GM23338 (cell line): ENCODE measurements around the gene SMCO3. TPM values are rescaled to one million over a fixed set of nuclear protein-coding genes. Genes with fewer than 3 reads are reported as not detected.

ENCODE experiments used
- ATAC-seq: fragments of 200-7000 bp; cut with Tn5 transposase; 3 replicates; pipeline ENCODE4 v1.9.1; 2020
- DNase-seq: peaks from one replicate; pipeline ENCODE4 v3.0.0-alpha.2; 2015; ENCODE audit warnings: low spot score
- H2AFZ ChIP-seq: fragments of 200-600 bp; sonication (generic); 2 replicates; pipeline ENCODE4 v1.8.0; 2016; ENCODE audit warnings: antibody characterized with exemption, mild to moderate bottlenecking, moderate library complexity
- H3F3A ChIP-seq: fragments of 200-600 bp; sonication (generic); replicated peaks from 2 replicates; pipeline ENCODE4 v1.8.0; 2017; ENCODE audit warnings: antibody characterized with exemption, mixed run types, low read depth
- H3K27ac ChIP-seq: fragments of 200-600 bp; sonication (generic); 2 replicates; pipeline ENCODE4 v1.6.1; 2016; ENCODE audit warnings: low read depth
- H3K27me3 ChIP-seq: fragments of 200-600 bp; sonication (generic); 2 replicates; pipeline ENCODE4 v1.8.0; 2016; ENCODE audit warnings: mild to moderate bottlenecking, mixed run types, moderate library complexity; ENCODE audit not compliant: insufficient read depth
- H3K36me3 ChIP-seq: fragments of 200-600 bp; sonication (generic); 2 replicates; pipeline ENCODE4 v1.8.0; 2016; ENCODE audit warnings: mild to moderate bottlenecking; ENCODE audit not compliant: insufficient read depth
- H3K4me1 ChIP-seq: fragments of 200-600 bp; sonication (generic); 2 replicates; pipeline ENCODE4 v1.8.0; 2016; ENCODE audit warnings: mild to moderate bottlenecking, moderate library complexity; ENCODE audit not compliant: insufficient read depth
- H3K4me2 ChIP-seq: fragments of 200-600 bp; sonication (generic); 2 replicates; pipeline ENCODE4 v1.7.1; 2017; ENCODE audit warnings: mixed run types
- H3K4me3 ChIP-seq: fragments of 200-600 bp; sonication (generic); 2 replicates; pipeline ENCODE4 v1.6.1; 2016; ENCODE audit warnings: mixed run types
- H3K79me2 ChIP-seq: fragments of 200-600 bp; sonication (generic); replicated peaks from 2 replicates; pipeline ENCODE4 v1.8.0; 2017; ENCODE audit warnings: mild to moderate bottlenecking; ENCODE audit not compliant: insufficient read depth
- H3K9me2 ChIP-seq: fragments of 200-600 bp; sonication (generic); 2 replicates; pipeline ENCODE4 v1.8.0; 2017; ENCODE audit not compliant: insufficient read depth
- H4K20me1 ChIP-seq: fragments of 200-600 bp; sonication (generic); replicated peaks from 2 replicates; pipeline ENCODE4 v1.8.0; 2017; ENCODE audit warnings: mild to moderate bottlenecking; ENCODE audit not compliant: insufficient read depth
- H3K27ac Mint-ChIP-seq: 2 replicates; pipeline ENCODE4 v1.8.0; 2020; ENCODE audit warnings: inconsistent platforms, mild to moderate bottlenecking, moderate library complexity, mixed read lengths
- H3K27me3 Mint-ChIP-seq: 3 replicates; pipeline ENCODE4 v1.8.0; 2022; ENCODE audit warnings: low read depth, mild to moderate bottlenecking, moderate library complexity, mixed read lengths, inconsistent platforms; ENCODE audit not compliant: insufficient read depth, poor library complexity
- H3K36me3 Mint-ChIP-seq: 3 replicates; pipeline ENCODE4 v1.8.0; 2021; ENCODE audit warnings: low read depth, mild to moderate bottlenecking, inconsistent platforms, moderate library complexity, mixed read lengths
- H3K4me1 Mint-ChIP-seq: 3 replicates; pipeline ENCODE4 v1.8.0; 2020; ENCODE audit warnings: mild to moderate bottlenecking, inconsistent platforms, mixed read lengths
- H3K4me3 Mint-ChIP-seq: 3 replicates; pipeline ENCODE4 v1.8.0; 2021; ENCODE audit warnings: moderate library complexity, mild to moderate bottlenecking, inconsistent platforms, mixed read lengths
- H3K9me3 Mint-ChIP-seq: 3 replicates; pipeline ENCODE4 v1.8.0; 2020; ENCODE audit warnings: moderate library complexity, mild to moderate bottlenecking, inconsistent platforms, mixed read lengths
- EZH2 ChIP-seq: fragments of 200-600 bp; sonication (generic); IDR thresholded peaks from one replicate; pipeline ENCODE4 v1.8.0; 2017; ENCODE audit warnings: antibody characterized with exemption, mild to moderate bottlenecking, low read depth; ENCODE audit not compliant: unreplicated experiment
- JUNB ChIP-seq: IDR thresholded peaks from one replicate; pipeline ENCODE4 v1.6.1; 2016; ENCODE audit warnings: antibody characterized with exemption; ENCODE audit not compliant: unreplicated experiment
- NANOG ChIP-seq: IDR thresholded peaks from 2 replicates; pipeline ENCODE4 v1.6.1; 2016; ENCODE audit warnings: antibody characterized with exemption, borderline replicate concordance
- POLR2AphosphoS5 ChIP-seq: IDR thresholded peaks from 2 replicates; pipeline ENCODE4 v1.6.1; 2016; ENCODE audit warnings: antibody characterized with exemption, low read depth
- ZNF114 ChIP-seq: fragments of 250-450 bp; sonication (Bioruptor Pico); IDR thresholded peaks from 2 replicates; pipeline ENCODE4 v1.5.0; 2020; ENCODE audit warnings: mild to moderate bottlenecking, moderate library complexity
- ZNF331 ChIP-seq: fragments of 250-450 bp; sonication (Bioruptor Pico); IDR thresholded peaks from 2 replicates; pipeline ENCODE4 v1.5.0; 2020; ENCODE audit warnings: low read depth, mild to moderate bottlenecking, moderate library complexity
- polyA plus RNA-seq: library from polyadenylated mRNA; unstranded; fragments of >200 nt; fragmentation: Nextera tagmentation; extraction: Ambion mirVana; gene quantifications from 2 replicates; pipeline ENCODE4 v1.2.1, GENCODE V29; 2016
- total RNA-seq: library from RNA; depleted of rRNA; stranded (reverse); fragments of >200 nt; shearing (Covaris generic); gene quantifications from 2 replicates; pipeline ENCODE4 v1.2.3, GENCODE V29; 2014
- TF ChIP-seq, protein P1 (sequence below): IDR thresholded peaks from 2 replicates; pipeline ENCODE4 v1.6.1; 2016; ENCODE audit warnings: antibody characterized with exemption
- TF ChIP-seq, protein P2 (sequence below): fragments of 250-450 bp; sonication (Bioruptor Pico); IDR thresholded peaks from 2 replicates; pipeline ENCODE4 v1.5.0; 2020; ENCODE audit warnings: mild to moderate bottlenecking, moderate library complexity
- TF ChIP-seq, protein P3 (sequence below), 2 experiments: fragments of 200-600 bp in 1 of 2; sonication (generic) in 1 of 2; conservative IDR thresholded peaks; 2 replicates each; pipeline versions ENCODE4 v1.5.1 to v1.6.1; 2016 to 2017; ENCODE audit warnings: antibody characterized with exemption in 2 of 2, low read depth in 2 of 2, mild to moderate bottlenecking in 2 of 2, moderate library complexity in 1 of 2

Gene SMCO3
- total and polyA plus RNA-seq, 2 experiments from 2014 or later, result 0.13 TPM; not detected in 1

DNA sequence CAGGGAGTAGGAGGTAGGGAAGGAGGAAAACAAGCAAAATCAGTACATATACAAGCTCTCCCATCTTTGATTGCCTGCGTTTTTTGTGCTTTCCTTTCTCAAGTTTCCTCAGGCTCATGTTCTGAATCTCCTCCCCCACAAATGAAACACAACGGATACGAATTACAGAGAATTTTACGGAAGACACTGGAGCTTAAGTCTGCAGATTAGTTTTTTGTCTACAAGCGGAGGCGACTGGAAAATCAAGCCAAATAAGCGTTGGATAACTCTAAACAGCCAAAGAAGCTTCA lies 11.3 kb downstream of the SMCO3 start (continued):
- TF ChIP-seq, protein P1, sequence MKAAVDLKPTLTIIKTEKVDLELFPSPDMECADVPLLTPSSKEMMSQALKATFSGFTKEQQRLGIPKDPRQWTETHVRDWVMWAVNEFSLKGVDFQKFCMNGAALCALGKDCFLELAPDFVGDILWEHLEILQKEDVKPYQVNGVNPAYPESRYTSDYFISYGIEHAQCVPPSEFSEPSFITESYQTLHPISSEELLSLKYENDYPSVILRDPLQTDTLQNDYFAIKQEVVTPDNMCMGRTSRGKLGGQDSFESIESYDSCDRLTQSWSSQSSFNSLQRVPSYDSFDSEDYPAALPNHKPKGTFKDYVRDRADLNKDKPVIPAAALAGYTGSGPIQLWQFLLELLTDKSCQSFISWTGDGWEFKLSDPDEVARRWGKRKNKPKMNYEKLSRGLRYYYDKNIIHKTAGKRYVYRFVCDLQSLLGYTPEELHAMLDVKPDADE, result no peak

DNA sequence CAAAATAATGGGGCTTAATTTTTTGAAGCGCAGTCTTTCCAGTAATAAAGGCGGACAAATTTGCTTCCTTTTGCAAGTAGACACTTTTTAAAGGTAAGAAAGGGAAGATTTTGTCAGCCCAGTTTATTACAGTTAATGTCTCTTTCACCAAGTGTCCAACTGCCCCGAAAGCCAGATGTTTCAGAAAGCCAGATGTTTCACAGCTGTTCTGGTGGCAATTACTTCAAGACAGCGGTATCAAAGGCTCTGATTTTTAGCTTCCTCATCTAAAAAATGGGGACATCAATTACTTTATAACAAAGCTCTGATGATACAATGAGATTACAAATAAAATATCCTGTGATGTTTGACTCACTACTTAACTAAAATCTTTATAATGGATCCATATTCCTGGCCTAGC lies 11.7 kb downstream of the SMCO3 start:
- Mint-ChIP-seq H3K27me3 (no peaks in the 10 kb centered on the region), H3K36me3 (peaks cover 24% of the 10 kb centered on the region), H3K27ac (no peak overlapping the region), H3K9me3 (no peaks in the 10 kb centered on the region), H3K4me1 (peaks cover 7% of the 10 kb centered on the region; the same call in 1 of the 3 replicates), H3K4me3 (no peak overlapping the region)
- no peak overlapping the region for H2AFZ ChIP-seq
- H3F3A ChIP-seq, result no peaks in the 10 kb centered on the region
- TF ChIP-seq, protein P2, sequence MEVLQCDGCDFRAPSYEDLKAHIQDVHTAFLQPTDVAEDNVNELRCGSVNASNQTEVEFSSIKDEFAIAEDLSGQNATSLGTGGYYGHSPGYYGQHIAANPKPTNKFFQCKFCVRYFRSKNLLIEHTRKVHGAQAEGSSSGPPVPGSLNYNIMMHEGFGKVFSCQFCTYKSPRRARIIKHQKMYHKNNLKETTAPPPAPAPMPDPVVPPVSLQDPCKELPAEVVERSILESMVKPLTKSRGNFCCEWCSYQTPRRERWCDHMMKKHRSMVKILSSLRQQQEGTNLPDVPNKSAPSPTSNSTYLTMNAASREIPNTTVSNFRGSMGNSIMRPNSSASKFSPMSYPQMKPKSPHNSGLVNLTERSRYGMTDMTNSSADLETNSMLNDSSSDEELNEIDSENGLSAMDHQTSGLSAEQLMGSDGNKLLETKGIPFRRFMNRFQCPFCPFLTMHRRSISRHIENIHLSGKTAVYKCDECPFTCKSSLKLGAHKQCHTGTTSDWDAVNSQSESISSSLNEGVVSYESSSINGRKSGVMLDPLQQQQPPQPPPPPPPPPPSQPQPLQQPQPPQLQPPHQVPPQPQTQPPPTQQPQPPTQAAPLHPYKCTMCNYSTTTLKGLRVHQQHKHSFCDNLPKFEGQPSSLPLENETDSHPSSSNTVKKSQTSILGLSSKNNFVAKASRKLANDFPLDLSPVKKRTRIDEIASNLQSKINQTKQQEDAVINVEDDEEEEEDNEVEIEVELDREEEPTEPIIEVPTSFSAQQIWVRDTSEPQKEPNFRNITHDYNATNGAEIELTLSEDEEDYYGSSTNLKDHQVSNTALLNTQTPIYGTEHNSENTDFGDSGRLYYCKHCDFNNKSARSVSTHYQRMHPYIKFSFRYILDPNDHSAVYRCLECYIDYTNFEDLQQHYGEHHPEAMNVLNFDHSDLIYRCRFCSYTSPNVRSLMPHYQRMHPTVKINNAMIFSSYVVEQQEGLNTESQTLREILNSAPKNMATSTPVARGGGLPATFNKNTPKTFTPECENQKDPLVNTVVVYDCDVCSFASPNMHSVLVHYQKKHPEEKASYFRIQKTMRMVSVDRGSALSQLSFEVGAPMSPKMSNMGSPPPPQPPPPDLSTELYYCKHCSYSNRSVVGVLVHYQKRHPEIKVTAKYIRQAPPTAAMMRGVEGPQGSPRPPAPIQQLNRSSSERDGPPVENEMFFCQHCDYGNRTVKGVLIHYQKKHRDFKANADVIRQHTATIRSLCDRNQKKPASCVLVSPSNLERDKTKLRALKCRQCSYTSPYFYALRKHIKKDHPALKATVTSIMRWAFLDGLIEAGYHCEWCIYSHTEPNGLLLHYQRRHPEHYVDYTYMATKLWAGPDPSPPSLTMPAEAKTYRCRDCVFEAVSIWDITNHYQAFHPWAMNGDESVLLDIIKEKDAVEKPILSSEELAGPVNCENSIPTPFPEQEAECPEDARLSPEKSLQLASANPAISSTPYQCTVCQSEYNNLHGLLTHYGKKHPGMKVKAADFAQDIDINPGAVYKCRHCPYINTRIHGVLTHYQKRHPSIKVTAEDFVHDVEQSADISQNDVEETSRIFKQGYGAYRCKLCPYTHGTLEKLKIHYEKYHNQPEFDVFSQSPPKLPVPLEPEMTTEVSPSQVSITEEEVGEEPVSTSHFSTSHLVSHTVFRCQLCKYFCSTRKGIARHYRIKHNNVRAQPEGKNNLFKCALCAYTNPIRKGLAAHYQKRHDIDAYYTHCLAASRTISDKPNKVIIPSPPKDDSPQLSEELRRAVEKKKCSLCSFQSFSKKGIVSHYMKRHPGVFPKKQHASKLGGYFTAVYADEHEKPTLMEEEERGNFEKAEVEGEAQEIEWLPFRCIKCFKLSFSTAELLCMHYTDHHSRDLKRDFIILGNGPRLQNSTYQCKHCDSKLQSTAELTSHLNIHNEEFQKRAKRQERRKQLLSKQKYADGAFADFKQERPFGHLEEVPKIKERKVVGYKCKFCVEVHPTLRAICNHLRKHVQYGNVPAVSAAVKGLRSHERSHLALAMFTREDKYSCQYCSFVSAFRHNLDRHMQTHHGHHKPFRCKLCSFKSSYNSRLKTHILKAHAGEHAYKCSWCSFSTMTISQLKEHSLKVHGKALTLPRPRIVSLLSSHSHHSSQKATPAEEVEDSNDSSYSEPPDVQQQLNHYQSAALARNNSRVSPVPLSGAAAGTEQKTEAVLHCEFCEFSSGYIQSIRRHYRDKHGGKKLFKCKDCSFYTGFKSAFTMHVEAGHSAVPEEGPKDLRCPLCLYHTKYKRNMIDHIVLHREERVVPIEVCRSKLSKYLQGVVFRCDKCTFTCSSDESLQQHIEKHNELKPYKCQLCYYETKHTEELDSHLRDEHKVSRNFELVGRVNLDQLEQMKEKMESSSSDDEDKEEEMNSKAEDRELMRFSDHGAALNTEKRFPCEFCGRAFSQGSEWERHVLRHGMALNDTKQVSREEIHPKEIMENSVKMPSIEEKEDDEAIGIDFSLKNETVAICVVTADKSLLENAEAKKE (CRISPR knock-in tag), result no peak
- H3K9me2 ChIP-seq, result no peaks in the 10 kb centered on the region
- H4K20me1 ChIP-seq, result 0 out of 2 replicates have a peak, but pooled peaks cover 15% of the 10 kb centered on the region
- DNase-seq (no peak), ATAC-seq (no peak)
- peaks cover 57% of the 10 kb centered on the region for H3K79me2 ChIP-seq
- peaks cover 21% of the 10 kb centered on the region; the same call in 1 of the 2 replicates for H3K36me3 ChIP-seq
- H3K4me2 ChIP-seq, result peak overlapping the region; percentile 86
- H3K27ac ChIP-seq, result no peak overlapping the region
- peaks cover 10% of the 10 kb centered on the region; the same call in 1 of the 2 replicates for H3K4me1 ChIP-seq
- no peaks in the 10 kb centered on the region for H3K27me3 ChIP-seq
- H3K4me3 ChIP-seq, result peak overlapping the region; percentile 78

DNA sequence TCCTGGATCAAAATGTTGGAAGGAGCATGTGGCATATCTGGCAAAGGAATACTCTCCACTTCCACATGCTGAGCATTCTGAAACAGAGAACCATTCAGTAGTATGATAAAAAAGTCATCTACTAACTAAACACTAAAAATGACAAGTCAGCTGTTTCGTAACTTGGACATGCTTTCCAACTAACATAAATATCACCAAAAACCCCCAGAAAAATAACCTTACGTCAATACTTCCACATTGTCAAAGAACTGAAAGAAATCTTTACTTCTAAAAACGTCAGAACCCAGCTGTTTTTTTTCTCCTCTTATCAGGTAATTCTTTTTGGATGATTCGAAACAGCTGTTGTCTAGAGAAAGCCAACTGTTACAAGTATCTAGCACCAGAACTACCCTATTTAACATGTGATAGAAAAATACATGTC lies 18.9 kb downstream of the SMCO3 start:
- no peak overlapping the region for H3K4me2 ChIP-seq
- no peak overlapping the region for H2AFZ ChIP-seq
- no peak overlapping the region for H3K27ac ChIP-seq
- H3K79me2 ChIP-seq, result peaks cover 35% of the 10 kb centered on the region
- Mint-ChIP-seq H3K36me3 (peaks cover 90% of the 10 kb centered on the region), H3K4me1 (no peaks in the 10 kb centered on the region), H3K27me3 (no peaks in the 10 kb centered on the region), H3K27ac (no peak overlapping the region), H3K4me3 (no peak overlapping the region), H3K9me3 (no peaks in the 10 kb centered on the region)
- H3K27me3 ChIP-seq, result no peaks in the 10 kb centered on the region
- ATAC-seq (no peak), DNase-seq (no peak)
- H3F3A ChIP-seq, result no peaks in the 10 kb centered on the region
- H3K9me2 ChIP-seq, result no peaks in the 10 kb centered on the region
- peaks cover 73% of the 10 kb centered on the region for H3K36me3 ChIP-seq
- H3K4me1 ChIP-seq, result no peaks in the 10 kb centered on the region
- no peak overlapping the region for H3K4me3 ChIP-seq
- peaks cover 5% of the 10 kb centered on the region; the same call in 1 of the 2 replicates for H4K20me1 ChIP-seq
- TF ChIP-seq, protein P1, result no peak
- TF ChIP-seq NANOG, result no peak
- TF ChIP-seq JUNB, result no peak
- TF ChIP-seq ZNF331 (CRISPR knock-in tag), result no peak
- TF ChIP-seq, protein P3, sequence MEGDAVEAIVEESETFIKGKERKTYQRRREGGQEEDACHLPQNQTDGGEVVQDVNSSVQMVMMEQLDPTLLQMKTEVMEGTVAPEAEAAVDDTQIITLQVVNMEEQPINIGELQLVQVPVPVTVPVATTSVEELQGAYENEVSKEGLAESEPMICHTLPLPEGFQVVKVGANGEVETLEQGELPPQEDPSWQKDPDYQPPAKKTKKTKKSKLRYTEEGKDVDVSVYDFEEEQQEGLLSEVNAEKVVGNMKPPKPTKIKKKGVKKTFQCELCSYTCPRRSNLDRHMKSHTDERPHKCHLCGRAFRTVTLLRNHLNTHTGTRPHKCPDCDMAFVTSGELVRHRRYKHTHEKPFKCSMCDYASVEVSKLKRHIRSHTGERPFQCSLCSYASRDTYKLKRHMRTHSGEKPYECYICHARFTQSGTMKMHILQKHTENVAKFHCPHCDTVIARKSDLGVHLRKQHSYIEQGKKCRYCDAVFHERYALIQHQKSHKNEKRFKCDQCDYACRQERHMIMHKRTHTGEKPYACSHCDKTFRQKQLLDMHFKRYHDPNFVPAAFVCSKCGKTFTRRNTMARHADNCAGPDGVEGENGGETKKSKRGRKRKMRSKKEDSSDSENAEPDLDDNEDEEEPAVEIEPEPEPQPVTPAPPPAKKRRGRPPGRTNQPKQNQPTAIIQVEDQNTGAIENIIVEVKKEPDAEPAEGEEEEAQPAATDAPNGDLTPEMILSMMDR (conservative IDR thresholded peaks at IDR 0.05; ENCODE audit: low read depth in 2 of 2), result no peak
- no peak for TF ChIP-seq EZH2
- TF ChIP-seq POLR2AphosphoS5, result no peak
- TF ChIP-seq ZNF114 (CRISPR knock-in tag), result no peak
